MG63 (cell line): ENCODE results near the gene PIP5K1B. TPM values are rescaled to one million over a fixed set of nuclear protein-coding genes. Genes with fewer than 3 reads are reported as not detected.

Experiments
- DNase-seq: peaks from one replicate; pipeline ENCODE4 v3.0.0-alpha.2; 2020
- H3K27me3 ChIP-seq: fragments of 250-450 bp; sonication (Bioruptor Pico); 2 replicates; pipeline ENCODE4 v1.5.1; 2020; ENCODE audit warnings: mild to moderate bottlenecking, moderate library complexity
- H3K36me3 ChIP-seq: fragments of 250-450 bp; sonication (Bioruptor Pico); 2 replicates; pipeline ENCODE4 v1.5.1; 2020; ENCODE audit warnings: mild to moderate bottlenecking, moderate library complexity
- H3K4me3 ChIP-seq: fragments of 250-450 bp; sonication (Bioruptor Pico); 2 replicates; pipeline ENCODE4 v1.5.1; 2020; ENCODE audit warnings: mild to moderate bottlenecking, moderate library complexity
- H3K9me3 ChIP-seq: fragments of 250-450 bp; sonication (Bioruptor Pico); 2 replicates; pipeline ENCODE4 v1.5.1; 2020; ENCODE audit warnings: mild to moderate bottlenecking, moderate library complexity
- total RNA-seq: library from RNA; depleted of rRNA; stranded (reverse); fragments of >200 nt; shearing (Covaris generic); gene quantifications from 2 replicates; pipeline ENCODE4 v1.2.3, GENCODE V29; 2014; ENCODE audit warnings: low replicate concordance

The PIP5K1B gene
- total RNA-seq, 1 experiment from 2014 or later: not detected

DNA sequence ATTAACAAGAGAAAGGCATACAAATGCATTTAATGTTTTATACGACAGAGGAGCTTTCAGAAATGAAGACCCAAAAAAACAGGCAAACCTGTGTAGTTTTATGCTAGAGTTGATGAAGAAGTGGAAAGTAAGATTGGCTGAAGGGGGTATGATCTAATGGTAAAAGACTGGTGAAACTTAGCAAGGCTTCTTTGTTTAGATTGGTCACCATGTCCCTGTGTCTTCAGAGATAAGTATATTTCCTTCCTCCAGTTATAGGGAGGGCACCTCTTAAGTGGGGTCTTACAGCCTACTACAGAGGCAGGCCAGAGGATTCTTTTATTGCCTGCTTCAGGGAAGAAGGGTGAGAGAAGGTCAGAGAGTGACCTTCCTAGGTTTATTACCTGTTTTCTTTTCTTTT lies 252.4 kb downstream of the PIP5K1B start:
- H3K27me3 ChIP-seq: no peaks in the 10 kb centered on the region
- DNase-seq: no peak
- no peaks in the 10 kb centered on the region for H3K9me3 ChIP-seq
- no peak overlapping the region for H3K4me3 ChIP-seq
- no peaks in the 10 kb centered on the region for H3K36me3 ChIP-seq

DNA sequence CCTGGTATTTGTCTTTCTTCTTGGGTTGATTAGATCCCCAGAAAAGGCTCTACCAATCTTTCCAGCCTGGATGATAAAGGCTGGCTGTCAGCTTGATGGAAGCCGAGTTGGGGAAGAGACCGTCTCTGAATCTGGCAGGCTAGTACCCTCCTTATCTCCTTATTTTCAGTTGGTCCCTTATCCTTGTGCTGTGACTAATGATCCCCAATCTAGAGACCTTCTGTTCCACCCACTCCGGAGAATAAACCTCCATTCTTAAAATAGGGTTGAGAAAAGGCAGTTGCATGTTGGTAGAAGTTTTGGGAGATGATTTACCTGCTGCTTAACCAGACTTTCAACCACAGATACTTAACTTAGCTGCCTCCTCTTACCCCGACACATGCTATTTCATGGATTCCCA lies 256.5 kb downstream of the PIP5K1B start:
- DNase-seq: no peak
- H3K9me3 ChIP-seq: no peaks in the 10 kb centered on the region

DNA sequence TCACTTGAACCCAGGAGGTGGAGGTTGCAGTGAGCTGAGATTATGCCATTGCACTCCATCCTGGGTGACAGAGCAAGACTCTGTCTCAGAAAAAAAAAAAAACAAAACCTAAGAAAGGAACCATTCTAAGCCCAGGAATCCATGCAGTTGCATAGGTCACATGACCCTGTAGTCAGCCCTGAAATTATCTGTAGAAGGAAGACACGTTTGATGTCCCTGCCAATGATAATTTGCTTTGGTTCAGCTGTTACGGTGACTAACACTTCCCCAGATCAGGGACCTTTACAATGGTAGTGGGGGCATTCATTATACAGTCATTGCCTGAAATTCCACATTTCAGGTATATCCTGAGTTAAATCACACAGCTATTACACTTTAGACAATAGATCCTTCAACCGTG lies 258.4 kb downstream of the PIP5K1B start:
- H3K9me3 ChIP-seq: no peaks in the 10 kb centered on the region
- H3K4me3 ChIP-seq: no peak overlapping the region
- H3K36me3 ChIP-seq: no peaks in the 10 kb centered on the region
- H3K27me3 ChIP-seq: no peaks in the 10 kb centered on the region
- no peak for DNase-seq

More for the DNA sequence above, 256.5 kb downstream of the PIP5K1B start:
- H3K27me3 ChIP-seq: no peaks in the 10 kb centered on the region
- no peak overlapping the region for H3K4me3 ChIP-seq
- H3K36me3 ChIP-seq: no peaks in the 10 kb centered on the region

DNA sequence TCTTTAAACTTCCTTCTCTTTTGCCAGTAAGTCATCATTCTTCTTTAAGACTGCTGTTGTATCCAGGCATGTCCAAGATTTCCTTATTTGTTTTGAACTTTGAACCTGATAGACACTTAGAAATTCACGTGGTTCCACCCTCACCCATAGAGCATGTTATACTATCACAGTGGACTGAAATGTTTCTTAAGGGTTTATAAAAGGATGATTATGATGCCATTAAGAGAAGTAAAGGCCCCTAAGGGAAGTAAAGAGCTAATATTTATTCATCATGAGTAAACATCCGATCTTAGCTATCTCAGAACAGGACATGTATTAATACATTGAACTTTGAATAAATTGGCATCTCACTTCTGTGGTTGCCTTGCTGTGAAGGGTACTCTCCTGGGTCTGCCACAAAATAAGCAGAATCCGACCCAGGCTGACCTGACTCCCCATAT lies 259.1 kb downstream of the PIP5K1B start:
- no peaks in the 10 kb centered on the region for H3K27me3 ChIP-seq
- no peak for DNase-seq
- H3K4me3 ChIP-seq: no peak overlapping the region

DNA sequence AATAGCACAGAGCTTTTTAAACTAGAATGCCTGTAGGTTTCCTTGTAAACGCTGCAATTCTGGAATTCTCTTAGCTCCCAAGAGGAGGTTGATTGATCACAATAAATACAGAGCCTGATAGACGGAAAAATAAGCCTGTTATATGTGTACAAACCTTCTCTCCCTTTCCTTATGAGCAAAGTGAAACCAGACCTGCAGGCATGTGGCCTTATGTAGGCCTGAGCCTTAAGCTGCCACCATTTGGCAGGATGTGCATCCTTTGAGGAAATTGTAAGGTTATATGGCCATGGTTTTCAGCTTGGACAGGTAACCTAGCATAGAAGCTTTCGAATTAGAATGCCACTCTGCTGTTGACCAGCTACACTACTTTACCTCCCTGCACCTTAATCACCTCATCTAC lies 259.7 kb downstream of the PIP5K1B start:
- Histone ChIP-seq H3K4me3 (no peak overlapping the region), H3K36me3 (no peaks in the 10 kb centered on the region), H3K27me3 (no peaks in the 10 kb centered on the region), H3K9me3 (no peaks in the 10 kb centered on the region)
- DNase-seq: no peak

More for the DNA sequence above, 259.1 kb downstream of the PIP5K1B start:
- Histone ChIP-seq H3K9me3 (no peaks in the 10 kb centered on the region), H3K36me3 (no peaks in the 10 kb centered on the region)

DNA sequence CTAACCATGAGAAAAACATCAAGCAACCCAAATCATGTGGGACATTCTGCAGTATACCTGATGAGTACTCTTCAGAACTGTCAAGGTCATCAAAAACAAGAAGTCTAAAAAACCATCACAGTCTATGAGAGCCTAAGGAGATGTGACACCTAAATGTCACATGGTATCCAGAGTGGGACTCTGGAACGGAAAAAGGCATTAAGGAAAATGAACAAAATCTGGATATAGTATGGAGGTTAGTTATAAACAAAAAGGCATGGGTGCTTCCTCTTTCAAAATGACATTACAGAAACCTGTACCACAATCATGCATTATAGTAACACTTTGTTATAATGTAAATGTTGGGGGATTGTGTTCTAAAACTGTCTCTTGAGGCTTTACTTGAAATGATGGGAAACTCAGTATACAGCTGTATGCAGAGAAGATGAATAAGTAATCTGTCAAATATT lies 261.5 kb downstream of the PIP5K1B start:
- Histone ChIP-seq H3K27me3 (no peaks in the 10 kb centered on the region), H3K4me3 (no peak overlapping the region), H3K36me3 (no peaks in the 10 kb centered on the region)

DNA sequence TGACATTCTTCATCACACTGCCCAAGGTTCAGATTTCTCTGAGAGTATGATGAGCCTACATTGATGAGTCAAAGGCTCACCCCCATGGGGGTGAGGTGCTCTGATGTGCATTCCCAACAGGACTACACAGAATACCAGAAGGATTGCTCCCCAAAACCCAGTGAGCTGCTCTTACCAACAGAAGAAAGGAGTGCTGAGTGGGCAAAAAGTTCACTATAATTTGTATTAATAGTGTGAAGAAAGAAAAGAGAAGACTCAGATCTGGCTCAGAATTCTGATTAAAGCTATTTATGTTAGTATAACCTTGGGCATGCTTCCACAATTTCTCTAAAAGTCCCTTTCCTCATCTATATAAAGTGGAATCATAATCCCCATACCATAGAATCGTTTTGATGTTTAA lies 262.8 kb downstream of the PIP5K1B start:
- Histone ChIP-seq H3K36me3 (no peaks in the 10 kb centered on the region), H3K9me3 (no peaks in the 10 kb centered on the region), H3K4me3 (no peak overlapping the region), H3K27me3 (no peaks in the 10 kb centered on the region)
- DNase-seq: no peak

More for the DNA sequence above, 261.5 kb downstream of the PIP5K1B start:
- H3K9me3 ChIP-seq: no peaks in the 10 kb centered on the region
- DNase-seq: no peak

DNA sequence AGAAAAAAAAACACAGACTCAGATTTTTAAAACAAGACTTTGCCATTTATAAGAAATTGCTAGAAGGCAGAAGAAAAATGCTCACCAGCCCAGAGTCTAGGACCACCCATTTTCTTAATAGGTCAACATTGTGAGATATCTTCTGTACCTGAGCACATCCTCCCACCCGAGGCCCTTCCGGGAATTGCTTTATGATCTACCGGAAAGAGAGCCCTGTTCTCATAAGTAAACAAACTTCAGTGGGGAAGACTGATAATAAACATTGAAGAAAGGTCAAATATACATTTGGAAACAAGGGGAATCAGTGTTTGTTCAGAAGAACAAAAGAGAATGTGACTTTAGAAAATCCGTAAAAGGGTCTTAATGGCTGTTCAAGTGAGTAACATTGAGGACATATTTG lies 264.5 kb downstream of the PIP5K1B start:
- Histone ChIP-seq H3K9me3 (no peaks in the 10 kb centered on the region), H3K36me3 (no peaks in the 10 kb centered on the region), H3K27me3 (no peaks in the 10 kb centered on the region), H3K4me3 (no peak overlapping the region)
- no peak for DNase-seq

DNA sequence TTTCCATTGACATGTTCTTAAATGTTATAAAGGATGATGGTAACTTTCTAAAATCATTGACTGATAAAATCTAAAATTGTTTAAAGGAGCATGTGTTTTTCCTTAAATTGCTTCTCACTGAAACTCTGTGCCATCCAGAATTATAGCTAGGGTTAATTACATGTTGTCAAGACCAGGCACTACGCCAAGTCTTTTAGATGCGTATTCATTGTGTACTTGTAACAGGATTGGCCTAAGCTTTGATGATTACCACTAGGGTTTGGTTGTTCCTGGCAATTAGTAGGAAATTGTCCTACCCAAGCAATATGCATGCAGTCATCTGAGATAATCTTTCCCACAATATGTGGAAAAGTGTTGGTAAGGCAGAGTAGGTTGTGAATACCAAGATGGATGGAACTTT lies 265.1 kb downstream of the PIP5K1B start:
- no peaks in the 10 kb centered on the region for H3K36me3 ChIP-seq
- no peak overlapping the region for H3K4me3 ChIP-seq
- H3K27me3 ChIP-seq: no peaks in the 10 kb centered on the region
- no peak for DNase-seq
- H3K9me3 ChIP-seq: no peaks in the 10 kb centered on the region

DNA sequence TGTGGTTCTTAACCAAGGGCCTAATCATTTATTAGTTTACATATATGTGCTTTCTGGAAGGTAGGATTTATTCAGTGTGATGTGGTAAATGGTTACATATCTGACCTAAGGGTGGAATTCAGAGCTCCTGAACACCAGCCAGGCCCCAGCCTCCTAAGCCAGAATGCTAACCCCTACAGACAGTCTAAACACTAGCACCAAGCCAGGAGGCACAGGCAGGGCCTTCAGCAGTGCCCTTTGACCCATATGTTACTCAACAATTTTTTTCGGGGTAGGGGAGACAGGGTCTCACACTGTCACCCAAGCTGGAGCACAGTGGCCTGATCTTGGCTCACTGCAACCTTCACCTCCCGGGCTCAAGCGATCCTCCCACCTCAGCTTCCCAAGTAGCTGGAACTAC lies 268.6 kb downstream of the PIP5K1B start:
- Histone ChIP-seq H3K36me3 (no peaks in the 10 kb centered on the region), H3K4me3 (no peak overlapping the region), H3K27me3 (no peaks in the 10 kb centered on the region), H3K9me3 (no peaks in the 10 kb centered on the region)
- no peak for DNase-seq

DNA sequence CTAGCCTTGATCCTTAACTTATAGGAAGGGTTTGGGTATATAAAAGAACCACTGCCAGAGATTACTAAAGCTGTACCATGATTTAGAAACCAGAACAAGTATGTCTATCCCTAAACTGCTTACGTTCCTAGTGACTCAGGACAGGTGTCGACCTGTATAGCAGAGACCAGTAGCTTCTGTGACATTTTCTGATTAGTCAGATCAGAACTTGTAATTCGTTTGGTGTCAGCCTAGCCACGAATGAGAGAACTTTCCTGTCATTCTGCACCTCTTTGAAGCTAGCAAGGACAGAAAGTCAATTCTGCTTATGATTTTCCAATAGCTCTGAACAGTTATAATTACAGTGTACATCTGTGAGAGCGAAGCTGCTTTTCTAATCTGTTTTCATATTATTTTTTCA lies 269.4 kb downstream of the PIP5K1B start:
- Histone ChIP-seq H3K9me3 (no peaks in the 10 kb centered on the region), H3K4me3 (no peak overlapping the region), H3K36me3 (no peaks in the 10 kb centered on the region), H3K27me3 (no peaks in the 10 kb centered on the region)
- no peak for DNase-seq

DNA sequence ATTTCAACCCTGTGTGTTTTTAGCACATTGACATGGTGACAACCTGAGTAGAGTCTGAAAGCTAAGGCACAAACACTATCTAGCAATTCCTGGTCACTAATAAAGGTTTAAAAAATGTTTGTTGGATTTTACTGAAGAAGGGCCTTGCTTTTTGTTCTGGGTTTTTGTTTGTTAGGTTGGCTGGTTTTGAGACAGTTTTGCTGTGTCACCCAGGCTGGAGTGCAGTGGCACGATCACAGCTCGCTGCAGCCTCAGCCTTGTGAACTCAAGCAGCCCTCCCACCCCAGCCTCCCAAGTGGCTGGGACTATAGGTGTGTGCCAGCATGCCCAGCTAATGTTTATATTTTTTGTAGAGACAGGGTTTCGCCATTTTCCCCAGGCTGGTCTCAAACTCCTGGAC lies 269.9 kb downstream of the PIP5K1B start:
- Histone ChIP-seq H3K9me3 (no peaks in the 10 kb centered on the region), H3K4me3 (no peak overlapping the region), H3K36me3 (no peaks in the 10 kb centered on the region), H3K27me3 (no peaks in the 10 kb centered on the region)
- no peak for DNase-seq

DNA sequence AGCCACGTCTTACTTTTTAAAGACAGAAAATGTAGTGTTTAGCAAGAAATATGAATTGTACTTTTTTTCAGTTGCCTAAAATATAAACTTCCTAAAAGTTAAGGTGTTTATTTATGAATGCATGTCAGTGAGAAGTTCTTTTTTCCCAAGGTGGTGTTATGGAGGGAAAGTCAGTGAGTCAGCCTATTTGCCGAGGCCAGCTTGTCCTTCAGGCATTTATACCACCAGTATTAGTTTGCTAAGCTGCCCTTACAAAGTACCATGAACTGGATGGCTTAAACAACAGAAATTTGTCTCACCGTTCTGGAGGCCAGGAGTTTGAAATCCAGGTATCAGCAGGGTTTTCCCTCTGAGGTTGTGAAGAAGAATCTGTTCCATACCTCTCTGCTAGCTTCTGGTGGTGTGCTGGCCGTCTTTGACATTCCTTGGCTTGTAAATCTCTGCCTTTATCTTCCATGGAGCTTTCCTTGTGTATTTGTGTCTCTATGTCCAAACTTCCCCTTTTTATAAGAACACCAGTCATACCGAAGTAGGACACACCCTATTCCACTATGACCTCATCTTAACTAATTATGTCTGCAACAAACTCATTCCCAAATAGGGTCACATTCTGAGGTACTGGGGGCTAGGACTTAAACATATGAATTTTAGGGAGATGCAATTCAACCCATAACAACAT lies 270.5 kb downstream of the PIP5K1B start:
- Histone ChIP-seq H3K27me3 (no peaks in the 10 kb centered on the region), H3K36me3 (no peaks in the 10 kb centered on the region), H3K4me3 (no peak overlapping the region), H3K9me3 (no peaks in the 10 kb centered on the region)
- no peak for DNase-seq

DNA sequence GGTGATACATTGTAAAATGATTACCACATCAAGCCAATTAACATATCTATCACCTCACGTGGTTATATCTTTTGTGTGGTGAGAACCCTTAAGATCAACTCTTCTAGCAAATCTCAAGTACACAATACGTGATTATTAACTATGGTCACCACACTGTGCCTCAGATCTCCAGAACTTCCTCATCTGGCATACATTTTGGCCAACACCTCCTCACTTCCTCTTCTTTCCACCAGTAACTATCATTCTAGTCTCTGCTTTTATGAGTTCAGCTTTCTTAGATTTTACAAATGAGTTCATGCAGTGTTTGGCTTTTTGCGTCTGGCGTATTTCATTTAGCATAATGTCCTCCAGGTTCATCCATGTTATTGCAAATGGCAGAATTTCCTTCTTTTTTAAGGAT lies 273.0 kb downstream of the PIP5K1B start:
- H3K9me3 ChIP-seq: no peaks in the 10 kb centered on the region
- H3K4me3 ChIP-seq: no peak overlapping the region
- H3K36me3 ChIP-seq: no peaks in the 10 kb centered on the region
- H3K27me3 ChIP-seq: no peaks in the 10 kb centered on the region
- no peak for DNase-seq

DNA sequence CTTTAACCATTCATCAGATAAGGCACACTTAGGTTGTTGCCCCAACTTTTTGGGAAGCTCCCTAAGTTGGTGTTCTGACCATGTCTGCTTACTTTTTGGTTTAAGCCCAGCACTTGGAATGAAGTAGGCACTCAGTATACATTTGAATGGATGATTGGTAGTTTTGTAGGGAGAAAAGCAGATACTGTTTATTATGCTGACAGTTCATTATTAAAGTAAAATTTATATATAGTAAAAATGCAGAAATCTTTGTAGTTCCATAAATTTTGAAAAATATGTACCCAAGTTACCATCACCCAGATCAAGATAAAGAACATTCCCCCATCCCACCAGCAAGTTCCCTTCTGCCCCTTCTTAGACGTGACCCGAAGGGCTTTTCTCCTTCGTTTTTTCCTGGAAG lies 273.5 kb downstream of the PIP5K1B start:
- Histone ChIP-seq H3K27me3 (no peaks in the 10 kb centered on the region), H3K36me3 (no peaks in the 10 kb centered on the region), H3K4me3 (no peak overlapping the region), H3K9me3 (no peaks in the 10 kb centered on the region)
- DNase-seq: no peak

DNA sequence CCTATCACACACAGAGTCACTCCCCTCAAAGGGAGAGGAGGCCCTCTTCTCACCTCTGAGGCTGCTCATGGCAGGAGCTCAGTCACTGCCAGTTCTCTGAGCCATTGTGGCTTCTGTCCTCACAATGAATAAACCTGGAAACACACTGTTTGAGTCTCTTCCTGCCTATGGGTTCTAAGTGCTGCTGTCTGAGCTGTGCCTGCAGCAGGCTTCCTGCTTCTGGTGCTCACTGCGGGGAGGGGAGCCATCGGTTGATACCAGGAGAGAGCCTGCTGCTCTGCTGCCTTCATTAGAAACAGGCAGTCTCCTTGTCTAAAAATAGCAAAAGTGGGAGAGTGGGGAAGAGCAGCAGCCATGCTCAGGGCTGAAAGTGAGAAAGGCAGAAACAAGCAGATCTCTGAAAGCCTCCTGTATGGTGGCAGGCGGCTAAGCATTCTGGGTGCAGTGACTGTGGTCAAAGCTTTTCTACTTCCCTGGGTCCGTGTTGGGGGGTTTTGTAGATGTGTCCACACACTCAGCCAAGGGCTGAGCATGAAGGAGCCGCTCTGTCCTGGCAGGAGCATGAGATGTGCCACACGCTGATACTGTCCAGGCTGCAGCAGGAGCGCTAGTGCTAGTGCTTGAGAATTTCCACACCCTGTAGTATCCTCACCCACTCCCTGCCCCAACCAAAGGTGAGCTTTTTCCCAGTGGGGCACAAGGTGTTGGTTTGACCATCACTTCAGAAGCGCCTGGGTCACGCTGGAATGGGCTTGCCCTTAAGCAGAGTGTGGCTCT lies 274.7 kb downstream of the PIP5K1B start:
- H3K27me3 ChIP-seq: no peaks in the 10 kb centered on the region
- no peak for DNase-seq
- H3K9me3 ChIP-seq: no peaks in the 10 kb centered on the region
- H3K4me3 ChIP-seq: no peak overlapping the region
- H3K36me3 ChIP-seq: no peaks in the 10 kb centered on the region

DNA sequence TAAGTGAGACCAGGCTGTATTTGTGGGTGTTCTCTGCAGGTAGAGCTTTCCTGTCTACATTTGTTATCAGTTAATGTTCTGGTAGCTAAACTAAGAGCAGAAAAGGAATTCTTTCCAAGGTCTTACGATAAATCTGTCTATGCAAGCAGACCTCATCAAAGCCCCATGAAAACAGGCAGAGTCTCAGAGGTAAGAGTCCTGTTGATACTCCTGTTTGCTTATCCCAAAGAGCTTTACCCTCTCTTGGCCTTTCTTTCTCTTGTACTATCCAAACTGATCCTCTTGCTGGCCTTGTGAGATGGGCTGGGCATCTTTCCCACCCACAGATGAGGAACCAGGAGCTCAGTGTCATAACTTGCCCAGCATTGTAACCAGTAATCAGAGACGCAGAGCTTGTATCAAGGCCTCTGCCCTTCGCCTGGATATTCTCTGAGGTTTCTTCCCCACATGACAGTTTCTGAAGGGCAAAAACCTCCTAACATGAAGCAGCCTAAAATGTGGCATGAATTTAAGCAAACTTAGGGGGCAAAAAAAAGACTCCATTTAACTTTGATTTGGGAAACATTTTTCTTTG lies 275.4 kb downstream of the PIP5K1B start:
- Histone ChIP-seq H3K4me3 (no peak overlapping the region), H3K36me3 (no peaks in the 10 kb centered on the region)

DNA sequence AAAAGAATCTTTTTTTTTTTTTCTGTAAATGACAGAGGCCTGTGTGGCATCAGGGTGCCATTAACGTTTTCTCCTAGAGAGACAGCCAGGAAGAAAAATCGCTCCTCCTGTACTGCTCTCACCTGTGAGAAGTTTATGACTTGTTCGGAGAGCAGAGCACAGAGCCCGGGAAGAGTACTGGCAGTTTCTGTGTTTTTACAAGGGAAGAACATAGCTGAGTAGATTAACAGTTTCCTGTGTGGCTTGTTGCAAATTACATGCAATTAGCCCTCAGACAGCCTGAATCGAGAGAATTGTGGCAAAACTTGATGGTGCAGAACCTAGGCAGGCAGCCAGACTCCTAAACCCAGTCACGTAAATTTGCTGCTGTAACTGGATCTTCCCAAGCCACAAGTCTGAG lies 276.7 kb downstream of the PIP5K1B start:
- no peak overlapping the region for H3K4me3 ChIP-seq
- no peaks in the 10 kb centered on the region for H3K9me3 ChIP-seq
- no peaks in the 10 kb centered on the region for H3K36me3 ChIP-seq
- no peaks in the 10 kb centered on the region for H3K27me3 ChIP-seq
- no peak for DNase-seq

More for the DNA sequence above, 275.4 kb downstream of the PIP5K1B start:
- no peaks in the 10 kb centered on the region for H3K9me3 ChIP-seq
- no peaks in the 10 kb centered on the region for H3K27me3 ChIP-seq
- DNase-seq: no peak
